B cell (primary cell): Measurements from ENCODE around the gene CACNG7. TPM values are rescaled to one million over a fixed set of nuclear protein-coding genes. Genes with fewer than 3 reads are reported as not detected.

Experiments
- ATAC-seq: fragments of 200-7000 bp; cut with Tn5 transposase; one replicate; pipeline ENCODE4 v1.10.0; 2021; ENCODE audit warnings: low read depth, mild to moderate bottlenecking, moderate number of reproducible peaks, moderate library complexity
- CTCF ChIA-PET: fragments of 350-600 bp; sonication (Branson Sonifier 250); formaldehyde crosslinking; loops from one replicate; lab custom pipeline; 2021; ENCODE audit warnings: antibody characterized with exemption, inconsistent platforms; lab: Charles Lee
- POLR2A ChIA-PET: fragments of 350-600 bp; sonication (Branson Sonifier 250); formaldehyde crosslinking; loops from one replicate; lab custom pipeline; 2021; ENCODE audit warnings: antibody characterized with exemption; lab: Charles Lee
- DNase-seq: peaks from one replicate; pipeline ENCODE4 v3.0.0; 2013
- H2AFZ ChIP-seq: 2 replicates; pipeline ENCODE4 v1.6.1; 2012; ENCODE audit warnings: mild to moderate bottlenecking, low read depth, low read length; ENCODE audit not compliant: insufficient read depth, poor library complexity, severe bottlenecking
- H3K27ac ChIP-seq, 2 donors: 1 replicate in 1 of 2; 2 replicates in 1 of 2; pipeline ENCODE4 v1.5.1; 2012 to 2013; ENCODE audit warnings: low read length in 2 of 2, mild to moderate bottlenecking in 2 of 2, moderate library complexity in 1 of 2
- H3K27me3 ChIP-seq, 4 experiments: fragments of 200-600 bp in 1 of 4; sonication (generic) in 1 of 4; replicated peaks in 1 of 4; 1 replicate in 2 of 4; 2 replicates in 2 of 4; pipeline versions ENCODE4 v1.6.1 to v1.7.0; 2013 to 2016; ENCODE audit warnings: low read length in 3 of 4, mild to moderate bottlenecking in 2 of 4, mixed read lengths in 1 of 4, moderate library complexity in 1 of 4; ENCODE audit not compliant: insufficient read depth in 4 of 4, control insufficient read depth in 3 of 4; ENCODE audit errors: control extremely low read depth in 1 of 4
- H3K36me3 ChIP-seq, 2 experiments: replicated peaks in 1 of 2; 1 replicate in 1 of 2; 2 replicates in 1 of 2; pipeline versions ENCODE4 v1.6.1 to v1.7.1; 2013; ENCODE audit warnings: low read length in 1 of 2; ENCODE audit not compliant: insufficient read depth in 2 of 2, control insufficient read depth in 1 of 2; ENCODE audit errors: control extremely low read depth in 1 of 2, extremely low read depth in 1 of 2
- H3K4me1 ChIP-seq, 2 donors: fragments of 200-600 bp in 1 of 2; sonication (generic) in 1 of 2; 1 replicate in 1 of 2; 2 replicates in 1 of 2; pipeline versions ENCODE4 v1.5.1 to v1.6.1; 2013 to 2017; ENCODE audit warnings: low read length in 2 of 2; ENCODE audit not compliant: control insufficient read depth in 2 of 2, insufficient read depth in 2 of 2
- H3K4me2 ChIP-seq: replicated peaks from 2 replicates; pipeline ENCODE3; 2012; ENCODE audit warnings: mild to moderate bottlenecking, low read depth, low read length; ENCODE audit not compliant: poor library complexity, severe bottlenecking
- H3K4me3 ChIP-seq, 5 experiments: fragments of 200-600 bp in 1 of 5; sonication (generic) in 1 of 5; 1 replicate in 3 of 5; 2 replicates in 2 of 5; pipeline versions ENCODE4 v1.5.1 to v1.7.0; 2011 to 2016; ENCODE audit warnings: low read length in 4 of 5, mild to moderate bottlenecking in 4 of 5, low read depth in 2 of 5, control low read depth in 1 of 5, moderate library complexity in 1 of 5; ENCODE audit not compliant: insufficient read depth in 1 of 5; ENCODE audit errors: control extremely low read depth in 1 of 5, extremely low read depth in 1 of 5
- H3K79me2 ChIP-seq: fragments of 200-600 bp; sonication (generic); one replicate; pipeline ENCODE4 v1.6.0; 2016; ENCODE audit warnings: low read length; ENCODE audit not compliant: control insufficient read depth, insufficient read depth
- H3K9ac ChIP-seq: fragments of 200-600 bp; sonication (generic); 2 replicates; pipeline ENCODE4 v1.6.1; 2017; ENCODE audit warnings: mild to moderate bottlenecking, low read length, moderate library complexity
- H3K9me3 ChIP-seq, 3 donors: one replicate each; pipeline versions ENCODE4 v1.6.1 to v1.7.1; 2013; ENCODE audit warnings: low read length in 2 of 3; ENCODE audit not compliant: control insufficient read depth in 2 of 3, insufficient read depth in 1 of 3; ENCODE audit errors: control extremely low read depth in 1 of 3
- H4K20me1 ChIP-seq: 2 replicates; pipeline ENCODE4 v1.6.0; 2012; ENCODE audit warnings: mild to moderate bottlenecking, low read length; ENCODE audit not compliant: insufficient read depth, control insufficient read depth, poor library complexity, severe bottlenecking
- H3K27ac Mint-ChIP-seq: one replicate; pipeline ENCODE4 v1.8.0; 2021; ENCODE audit warnings: mixed read lengths
- H3K27me3 Mint-ChIP-seq: one replicate; pipeline ENCODE4 v1.8.0; 2021; ENCODE audit warnings: mixed read lengths
- H3K4me1 Mint-ChIP-seq: one replicate; pipeline ENCODE4 v1.8.0; 2021; ENCODE audit warnings: mixed read lengths
- H3K4me3 Mint-ChIP-seq: one replicate; pipeline ENCODE4 v1.8.0; 2021; ENCODE audit warnings: mixed read lengths
- H3K9me3 Mint-ChIP-seq: one replicate; pipeline ENCODE4 v1.8.0; 2022; ENCODE audit warnings: mixed read lengths; ENCODE audit not compliant: insufficient read depth
- CTCF ChIP-seq: fragments of 200-600 bp; IDR thresholded peaks from one replicate; pipeline ENCODE4 v1.8.0; 2022; ENCODE audit warnings: antibody characterized with exemption, mild to moderate bottlenecking
- EZH2 ChIP-seq: IDR thresholded peaks from 2 replicates; pipeline ENCODE4 v1.6.1; 2012; ENCODE audit warnings: borderline replicate concordance, low read depth, mild to moderate bottlenecking, moderate library complexity, low read length; ENCODE audit not compliant: insufficient read depth, poor library complexity, severe bottlenecking
- WGBS: methylation state at CpG from one replicate; pipeline ENCODE4 v1.1.5; 2013; ENCODE audit warnings: missing lambda C conversion rate; ENCODE audit not compliant: insufficient coverage; 5-methylcytosine and 5-hydroxymethylcytosine counted together
- intact Hi-C: fragments of 100-400 bp; cut with micrococcal nuclease; formaldehyde crosslinking; loops from one replicate; pipeline ENCODE4 v1.10.0; 2022
- polyA plus RNA-seq: library from polyadenylated mRNA; depleted of rRNA; stranded (reverse); fragments of >200 nt; gene quantifications from 2 replicates; pipeline ENCODE4 v1.2.3, GENCODE V29; 2012
- total RNA-seq, 2 donors: library from RNA; stranded (reverse); fragments of 120-200 nt in 1 of 2; gene quantifications; 1 replicate in 1 of 2; 2 replicates in 1 of 2; pipeline versions ENCODE4 v1.2.3 to v1.2.4, GENCODE V29; 2013 to 2022

Gene CACNG7
- total and polyA plus RNA-seq, 2 donors (not counting 1 experiment from before 2014, with no cell fraction given): not detected

GRCh38 chr19:53965091-53965490, 56.0 kb downstream of the CACNG7 start:
- no peak overlapping the region for H3K27ac ChIP-seq
- no peak overlapping the region for H3K9ac ChIP-seq
- ATAC-seq (no peak), DNase-seq (no peak)
- no peak for TF ChIP-seq EZH2
- no peak for TF ChIP-seq CTCF
- no peaks in the 10 kb centered on the region for H4K20me1 ChIP-seq
- Mint-ChIP-seq H3K27ac (no peak overlapping the region), H3K4me3 (no peak overlapping the region), H3K4me1 (no peaks in the 10 kb centered on the region), H3K9me3 (no peaks in the 10 kb centered on the region), H3K27me3 (peaks cover 51% of the 10 kb centered on the region)
- ChIA-PET CTCF (no interaction called here), POLR2A (no interaction called here)
- H3K79me2 ChIP-seq: no peaks in the 10 kb centered on the region
- peaks cover 0 to 3% of the 10 kb centered on the region in 2 donors for H3K4me1 ChIP-seq
- H3K36me3 ChIP-seq: no peaks in the 10 kb centered on the region
- peaks cover 0 to 17% (median 0%) of the 10 kb centered on the region in 3 donors for H3K9me3 ChIP-seq
- no peak overlapping the region for H3K4me2 ChIP-seq
- intact Hi-C loops: no loop called here
- 68% methylated on average over 10 of the region's 11 CpGs for whole genome bisulfite sequencing
- no peak overlapping the region for H3K4me3 ChIP-seq
- no peak overlapping the region for H2AFZ ChIP-seq
- H3K27me3 ChIP-seq: peaks cover 0 to 42% (median 12%) of the 10 kb centered on the region in 4 experiments

- H3K36me3 ChIP-seq: no peaks in the 10 kb centered on the region
- H3K27me3 ChIP-seq: peaks cover 0 to 26% (median 3%) of the 10 kb centered on the region in 4 experiments
- POLR2A ChIA-PET: no interaction called here
- no peak overlapping the region for H3K4me3 ChIP-seq
- H2AFZ ChIP-seq: no peak overlapping the region
- H3K9ac ChIP-seq: no peak overlapping the region
- ATAC-seq (no peak), DNase-seq (no peak)
- no peak overlapping the region for H3K27ac Mint-ChIP-seq
- intact Hi-C loops: no loop called here
- 81% methylated on average over 3 of the region's 7 CpGs for WGBS
- no peaks in the 10 kb centered on the region for H3K9me3 Mint-ChIP-seq
- TF ChIP-seq CTCF (no peak), EZH2 (no peak)
- no peaks in the 10 kb centered on the region for H3K79me2 ChIP-seq
- H3K27ac ChIP-seq: no peak overlapping the region
- CTCF ChIA-PET: no interaction called here
- H3K4me1 ChIP-seq: no peaks in the 10 kb centered on the region
- H3K27me3 Mint-ChIP-seq: peaks cover 34% of the 10 kb centered on the region
- H4K20me1 ChIP-seq: no peaks in the 10 kb centered on the region
- H3K9me3 ChIP-seq: peaks cover 0 to 13% (median 0%) of the 10 kb centered on the region in 3 donors
- no peak overlapping the region for H3K4me3 Mint-ChIP-seq
- H3K4me1 Mint-ChIP-seq: no peaks in the 10 kb centered on the region
- no peak overlapping the region for H3K4me2 ChIP-seq
These were observed 57.9 kb downstream of the CACNG7 start for GRCh38 chr19:53966931-53967330.
